C4-2B (cell line): ENCODE data around the gene AUTS2.

Experiments used
- H3K27ac ChIP-seq: fragments of 450-650 bp; 2 replicates; pipeline ENCODE4 v1.5.1; 2017
- ZFX ChIP-seq: fragments of 450-650 bp; IDR thresholded peaks from 2 replicates; pipeline ENCODE4 v1.6.1; 2017
- TF ChIP-seq, protein P1 (sequence below): fragments of 450-650 bp; conservative IDR thresholded peaks from 2 replicates; pipeline ENCODE4 v1.5.1; 2017; ENCODE audit warnings: mild to moderate bottlenecking

The AUTS2 gene

DNA sequence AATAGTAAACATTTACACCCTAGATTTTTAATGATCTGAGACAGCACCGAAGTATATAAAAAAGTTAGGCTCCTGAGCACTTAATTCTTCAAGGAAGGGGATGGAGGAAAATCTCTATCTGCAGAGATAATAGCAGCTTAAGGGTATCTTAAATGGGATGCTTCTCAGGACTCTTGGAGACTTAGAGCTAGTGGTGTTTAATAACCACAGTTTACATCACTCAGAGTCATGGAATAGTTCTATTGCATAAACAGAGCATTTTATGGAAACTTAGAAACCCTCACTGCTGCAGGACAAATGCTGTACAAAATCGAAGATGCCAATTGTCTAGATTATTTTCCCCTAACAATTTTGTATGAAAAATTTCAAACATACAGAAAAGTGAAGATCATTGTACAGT is 1134.8 kb downstream of the AUTS2 start:
- no peak overlapping the region for H3K27ac ChIP-seq
- TF ChIP-seq, protein P1, sequence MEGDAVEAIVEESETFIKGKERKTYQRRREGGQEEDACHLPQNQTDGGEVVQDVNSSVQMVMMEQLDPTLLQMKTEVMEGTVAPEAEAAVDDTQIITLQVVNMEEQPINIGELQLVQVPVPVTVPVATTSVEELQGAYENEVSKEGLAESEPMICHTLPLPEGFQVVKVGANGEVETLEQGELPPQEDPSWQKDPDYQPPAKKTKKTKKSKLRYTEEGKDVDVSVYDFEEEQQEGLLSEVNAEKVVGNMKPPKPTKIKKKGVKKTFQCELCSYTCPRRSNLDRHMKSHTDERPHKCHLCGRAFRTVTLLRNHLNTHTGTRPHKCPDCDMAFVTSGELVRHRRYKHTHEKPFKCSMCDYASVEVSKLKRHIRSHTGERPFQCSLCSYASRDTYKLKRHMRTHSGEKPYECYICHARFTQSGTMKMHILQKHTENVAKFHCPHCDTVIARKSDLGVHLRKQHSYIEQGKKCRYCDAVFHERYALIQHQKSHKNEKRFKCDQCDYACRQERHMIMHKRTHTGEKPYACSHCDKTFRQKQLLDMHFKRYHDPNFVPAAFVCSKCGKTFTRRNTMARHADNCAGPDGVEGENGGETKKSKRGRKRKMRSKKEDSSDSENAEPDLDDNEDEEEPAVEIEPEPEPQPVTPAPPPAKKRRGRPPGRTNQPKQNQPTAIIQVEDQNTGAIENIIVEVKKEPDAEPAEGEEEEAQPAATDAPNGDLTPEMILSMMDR = no peak
- no peak for TF ChIP-seq ZFX

DNA sequence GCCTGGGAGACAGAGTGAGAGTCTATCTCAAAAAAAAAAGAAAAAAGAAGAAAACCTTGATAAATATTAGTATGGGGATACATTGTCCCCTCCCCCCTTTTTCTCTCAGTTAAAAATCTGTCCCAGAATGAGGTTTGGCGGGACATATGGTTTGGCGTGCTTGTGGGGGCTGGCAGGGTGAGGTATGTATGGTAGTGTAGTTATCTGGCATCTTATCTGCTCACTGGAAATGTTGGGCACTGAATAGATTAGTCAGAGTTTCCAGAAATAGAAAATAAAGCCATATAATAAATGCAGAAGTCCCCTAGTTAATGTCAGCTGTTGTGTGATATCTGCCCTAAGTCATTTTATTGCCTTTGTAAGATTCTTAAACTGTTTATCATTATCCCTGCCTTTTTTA is 1136.1 kb downstream of the AUTS2 start:
- H3K27ac ChIP-seq = no peak overlapping the region
- TF ChIP-seq ZFX = no peak
- TF ChIP-seq, protein P1 = no peak

DNA sequence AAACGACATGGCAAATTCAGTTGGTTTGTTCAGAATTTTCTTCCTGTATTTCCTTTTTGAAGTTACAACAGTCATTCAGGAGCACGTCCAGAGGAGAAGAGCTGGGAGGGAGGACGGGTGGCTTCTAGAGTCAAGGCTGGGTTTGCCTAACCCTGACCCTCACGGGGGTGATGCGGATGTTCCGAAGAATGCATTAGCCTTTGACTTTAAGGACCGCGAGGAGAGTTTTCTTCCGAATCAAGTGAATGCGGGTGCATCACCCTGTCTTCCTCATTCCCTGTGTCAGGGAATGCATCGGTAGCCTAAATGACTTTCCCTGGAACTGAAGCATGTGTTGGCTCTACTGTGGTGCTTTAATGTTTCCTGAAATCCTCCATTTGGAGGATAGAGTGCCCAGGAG is 1137.0 kb downstream of the AUTS2 start:
- no peak for TF ChIP-seq ZFX
- TF ChIP-seq, protein P1 = no peak
- no peak overlapping the region for H3K27ac ChIP-seq

DNA sequence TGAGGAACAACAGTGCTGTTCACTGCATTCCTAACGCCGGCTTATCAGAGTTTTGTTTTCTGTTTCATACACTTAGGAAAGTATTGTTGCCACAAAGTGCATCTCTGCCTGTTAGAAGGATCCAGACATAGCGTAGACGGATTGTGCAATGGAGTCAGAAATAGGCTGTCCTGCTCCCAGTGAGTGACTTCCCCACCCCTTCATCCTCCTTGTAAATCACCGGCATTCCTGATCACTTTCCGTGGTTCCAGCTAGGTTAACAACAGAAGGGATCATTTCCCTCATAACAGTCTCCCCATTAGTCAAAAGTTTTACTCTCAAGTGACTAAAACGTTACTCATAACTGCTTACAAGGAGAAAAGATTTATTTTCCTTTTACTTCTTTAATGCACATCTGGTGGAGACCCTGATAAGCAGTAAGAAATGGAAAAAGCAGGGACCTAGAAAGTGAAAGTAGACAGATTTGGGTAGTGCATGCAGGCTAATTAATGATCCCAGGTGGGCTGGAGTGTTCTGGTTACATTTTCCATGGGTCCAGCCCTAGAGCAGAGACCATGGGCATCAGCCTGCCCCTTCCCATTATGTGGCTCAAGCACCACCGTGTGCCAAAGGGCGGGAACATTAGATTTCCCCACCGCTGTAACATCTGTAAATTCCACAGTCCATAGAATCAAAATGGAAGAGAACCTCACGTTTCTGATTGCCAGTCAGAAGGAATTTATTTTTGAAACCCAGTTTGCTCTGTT is 1138.6 kb downstream of the AUTS2 start:
- TF ChIP-seq ZFX = no peak
- TF ChIP-seq, protein P1 = no peak
- H3K27ac ChIP-seq = no peak overlapping the region

DNA sequence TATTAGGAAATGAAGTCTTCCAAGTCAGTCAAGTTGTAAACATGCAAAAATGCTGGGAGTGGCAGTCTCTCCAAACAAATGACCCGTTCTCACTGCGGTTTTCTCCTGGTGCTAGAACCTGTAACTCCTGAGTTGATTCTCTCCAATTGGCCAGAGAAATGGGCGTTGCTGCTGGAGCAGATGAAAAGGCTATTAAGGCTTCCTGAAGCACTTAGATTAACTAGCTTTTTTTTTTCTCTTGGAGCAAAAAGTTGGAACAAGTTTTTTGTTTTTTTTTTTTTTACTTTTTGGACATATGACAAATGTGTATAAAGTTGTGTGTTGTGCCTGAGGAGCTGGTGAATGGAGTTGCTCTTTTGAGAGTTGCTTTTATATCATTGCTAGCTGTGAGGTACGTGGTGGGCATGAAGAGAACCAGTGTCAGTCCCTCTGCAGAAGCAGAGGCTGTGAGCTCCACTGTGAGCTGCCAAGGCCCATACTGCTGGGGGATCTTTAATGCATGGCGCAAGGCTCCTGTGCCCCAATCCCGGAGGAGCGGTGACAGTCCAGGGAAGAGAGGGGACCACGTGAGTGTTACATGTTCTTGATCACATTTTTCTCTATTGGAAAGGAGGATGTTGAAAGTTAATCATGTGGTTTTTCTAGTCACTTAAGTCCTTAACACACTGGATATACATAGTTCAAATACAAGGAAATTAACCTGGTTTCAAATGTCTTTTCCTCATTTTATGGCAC is 1140.0 kb downstream of the AUTS2 start:
- H3K27ac ChIP-seq = peak overlapping the region; percentile 28; the same call in 1 of the 2 replicates

DNA sequence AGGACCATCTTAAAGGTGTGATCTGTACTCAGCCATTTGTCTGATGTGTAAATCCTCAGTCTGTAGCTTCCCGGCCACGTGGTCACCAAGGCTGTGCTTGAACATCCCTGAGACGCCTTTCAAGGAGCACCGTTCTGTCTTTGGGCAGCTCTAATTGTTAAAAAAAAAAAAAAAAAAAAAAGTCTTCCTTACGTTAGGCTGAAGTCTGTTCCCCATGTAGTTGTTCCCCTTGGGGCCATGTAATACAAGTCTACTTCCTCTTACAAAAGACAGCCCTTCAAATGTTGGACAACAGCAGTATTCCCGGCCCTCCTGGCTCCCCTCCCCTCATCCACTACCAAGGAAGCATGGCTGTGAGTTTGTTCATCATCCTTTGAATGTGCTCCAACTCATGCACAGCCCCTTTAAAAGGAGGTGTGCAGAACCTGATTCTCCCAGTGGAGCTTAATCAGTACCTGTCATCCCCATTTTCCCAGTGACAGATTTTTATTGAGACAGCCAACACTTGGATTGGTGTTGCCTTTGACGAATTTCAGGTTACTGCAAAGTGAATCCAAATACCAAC is 1141.5 kb downstream of the AUTS2 start:
- no peak for TF ChIP-seq ZFX
- TF ChIP-seq, protein P1 = no peak

More for the DNA sequence above, 1140.0 kb downstream of the AUTS2 start:
- no peak for TF ChIP-seq ZFX
- TF ChIP-seq, protein P1 = no peak; the same call in 1 of the 2 replicates

DNA sequence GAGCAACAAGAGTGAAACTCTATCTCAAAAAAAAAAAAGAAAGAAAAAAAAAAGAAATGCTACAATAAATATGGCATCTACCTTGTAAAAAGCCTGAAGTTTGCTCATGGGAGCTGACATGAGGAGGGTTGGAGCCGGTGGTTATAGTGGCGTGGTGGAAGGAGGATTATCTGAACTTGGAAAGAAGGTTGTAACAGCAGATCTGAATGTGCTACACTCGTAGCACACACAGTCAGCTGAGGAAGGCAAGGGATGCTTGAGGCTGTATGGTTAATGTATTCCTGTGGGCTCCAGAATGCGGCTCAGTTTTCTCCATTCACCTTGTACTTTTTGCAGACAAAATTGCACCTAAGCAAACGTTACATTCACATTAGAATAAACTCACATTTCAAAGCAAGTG is 1143.4 kb downstream of the AUTS2 start:
- no peak overlapping the region for H3K27ac ChIP-seq
- TF ChIP-seq ZFX = no peak
- TF ChIP-seq, protein P1 = no peak

More for the DNA sequence above, 1141.5 kb downstream of the AUTS2 start:
- H3K27ac ChIP-seq = no peak overlapping the region
